Measurements from ENCODE around the gene ANO6.

DNA sequence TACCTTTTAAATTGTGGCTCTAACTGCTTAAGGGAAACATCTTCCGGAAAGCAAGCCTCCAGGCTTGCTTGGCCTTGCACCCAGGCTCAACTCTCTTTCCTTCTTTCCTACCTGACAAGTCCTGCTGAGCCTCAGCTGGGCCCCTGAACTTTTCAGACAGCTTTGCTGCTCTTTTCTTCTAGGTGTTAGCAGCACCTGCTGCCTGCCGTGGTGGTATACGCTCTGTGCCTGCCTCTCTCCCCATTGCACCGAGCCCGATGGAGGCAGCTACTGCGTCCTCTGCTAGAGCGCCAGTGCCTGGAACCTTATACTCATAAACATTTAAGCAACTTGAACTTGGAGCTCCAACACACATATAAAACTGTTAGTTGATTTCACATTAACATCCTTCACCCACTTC is 195.7 kb downstream of the ANO6 start:
- TF ChIP-seq, protein P1, sequence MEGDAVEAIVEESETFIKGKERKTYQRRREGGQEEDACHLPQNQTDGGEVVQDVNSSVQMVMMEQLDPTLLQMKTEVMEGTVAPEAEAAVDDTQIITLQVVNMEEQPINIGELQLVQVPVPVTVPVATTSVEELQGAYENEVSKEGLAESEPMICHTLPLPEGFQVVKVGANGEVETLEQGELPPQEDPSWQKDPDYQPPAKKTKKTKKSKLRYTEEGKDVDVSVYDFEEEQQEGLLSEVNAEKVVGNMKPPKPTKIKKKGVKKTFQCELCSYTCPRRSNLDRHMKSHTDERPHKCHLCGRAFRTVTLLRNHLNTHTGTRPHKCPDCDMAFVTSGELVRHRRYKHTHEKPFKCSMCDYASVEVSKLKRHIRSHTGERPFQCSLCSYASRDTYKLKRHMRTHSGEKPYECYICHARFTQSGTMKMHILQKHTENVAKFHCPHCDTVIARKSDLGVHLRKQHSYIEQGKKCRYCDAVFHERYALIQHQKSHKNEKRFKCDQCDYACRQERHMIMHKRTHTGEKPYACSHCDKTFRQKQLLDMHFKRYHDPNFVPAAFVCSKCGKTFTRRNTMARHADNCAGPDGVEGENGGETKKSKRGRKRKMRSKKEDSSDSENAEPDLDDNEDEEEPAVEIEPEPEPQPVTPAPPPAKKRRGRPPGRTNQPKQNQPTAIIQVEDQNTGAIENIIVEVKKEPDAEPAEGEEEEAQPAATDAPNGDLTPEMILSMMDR (IDR thresholded peaks at IDR 0.05 in 8 of 11, conservative IDR thresholded peaks at IDR 0.05 in 3 of 11) = no peak
- no peak for TF ChIP-seq POLR2AphosphoS5 (IDR thresholded peaks at IDR 0.05)
